GM18526 (cell line): ENCODE measurements around the gene SMC2.

ENCODE experiments used
- POLR2A ChIP-seq: IDR thresholded peaks from 3 replicates; pipeline ENCODE4 v1.6.1; 2011; ENCODE audit not compliant: insufficient read length; ENCODE audit errors: extremely low read depth

SMC2 gene

DNA sequence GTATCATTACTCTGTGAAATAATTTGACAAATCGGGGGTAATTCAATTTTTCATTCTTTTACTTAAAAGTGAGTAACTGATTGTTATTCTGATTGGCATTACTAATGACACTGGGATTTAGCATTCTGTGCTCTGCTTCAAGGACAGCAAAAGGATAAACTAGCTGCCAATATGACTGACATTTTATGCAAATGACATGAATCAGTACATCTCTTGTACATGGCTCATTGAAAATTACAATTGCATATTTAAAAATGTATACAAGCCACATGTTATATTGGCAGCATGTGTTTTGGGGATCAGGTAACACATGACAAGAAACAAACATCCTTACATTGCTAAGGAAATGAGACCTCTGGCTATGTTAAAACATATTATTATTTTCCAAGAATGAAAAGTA, 79.0 kb downstream of the SMC2 start:
- TF ChIP-seq POLR2A: no peak

- TF ChIP-seq POLR2A: no peak
These were observed 83.0 kb downstream of the SMC2 start for GRCh38 chr9:104177003-104177611.

DNA sequence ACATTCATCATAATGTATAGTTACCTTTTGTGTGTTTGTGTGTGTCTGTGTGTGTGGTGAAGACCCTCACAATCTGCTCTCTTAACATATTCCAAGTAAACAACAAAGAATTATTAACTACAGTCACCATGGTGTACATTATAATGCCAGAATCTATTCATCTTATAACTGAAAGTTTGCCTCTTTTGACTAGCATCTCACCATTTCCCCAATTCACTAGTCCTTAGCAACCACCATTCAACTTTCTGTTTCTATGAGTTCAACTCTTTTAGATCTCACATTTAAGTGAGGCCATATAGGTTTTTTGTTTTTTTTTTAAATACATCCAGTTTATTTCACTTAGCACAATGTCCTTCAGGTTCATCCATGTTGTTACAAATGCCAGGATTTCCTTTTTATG, 83.6 kb downstream of the SMC2 start:
- TF ChIP-seq POLR2A: no peak
